Neural crest cell (in vitro differentiated cells): ENCODE measurements around the gene GALNT17. TPM values are rescaled to one million over a fixed set of nuclear protein-coding genes. Genes with fewer than 3 reads are reported as not detected.

Source experiments
- DNase-seq: peaks from one replicate; pipeline ENCODE4 v3.0.0; 2021; ENCODE audit warnings: low read depth, mixed read lengths, low spot score
- H3K27ac Mint-ChIP-seq: one replicate; pipeline ENCODE4 v1.8.0; 2021; ENCODE audit warnings: mild to moderate bottlenecking, mixed read lengths; ENCODE audit not compliant: unreplicated experiment
- H3K27me3 Mint-ChIP-seq: 2 replicates; pipeline ENCODE4 v1.8.0; 2021; ENCODE audit warnings: low read depth, mild to moderate bottlenecking, mixed read lengths
- H3K36me3 Mint-ChIP-seq: 2 replicates; pipeline ENCODE4 v1.8.0; 2021; ENCODE audit warnings: low read depth, mild to moderate bottlenecking, mixed read lengths
- H3K4me1 Mint-ChIP-seq: 2 replicates; pipeline ENCODE4 v1.8.0; 2021; ENCODE audit warnings: mixed read lengths
- H3K4me3 Mint-ChIP-seq: one replicate; pipeline ENCODE4 v1.8.0; 2021; ENCODE audit warnings: mild to moderate bottlenecking, mixed read lengths
- H3K9me3 Mint-ChIP-seq: 2 replicates; pipeline ENCODE4 v1.8.0; 2021; ENCODE audit warnings: mixed read lengths
- CTCF ChIP-seq: fragments of 200-600 bp; sonication (generic); conservative IDR thresholded peaks from 2 replicates; pipeline ENCODE4 v1.5.0; 2021; ENCODE audit warnings: antibody characterized with exemption, mild to moderate bottlenecking
- microRNA-seq: library from miRNA; unstranded; fragments of <30 nt; microRNA quantifications from one replicate; pipeline ENCODE4, GENCODE V29; 2020
- total RNA-seq: library from RNA; stranded (reverse); gene quantifications from 2 replicates; pipeline ENCODE4 v1.2.1, GENCODE V29; 2021

The GALNT17 gene
- total RNA-seq, 1 donor from 2014 or later: 11.0 TPM

- TF ChIP-seq CTCF: no peak
- Mint-ChIP-seq H3K27ac (no peak overlapping the region), H3K4me1 (peaks cover 8% of the 10 kb centered on the region), H3K4me3 (no peak overlapping the region), H3K27me3 (peaks cover 42% of the 10 kb centered on the region), H3K36me3 (peaks cover 8% of the 10 kb centered on the region), H3K9me3 (peaks cover 13% of the 10 kb centered on the region)
- DNase-seq: no peak
Measured at GRCh38 chr7:71754828-71755227, 622.9 kb downstream of the GALNT17 start.

- Mint-ChIP-seq H3K4me1 (no peaks in the 10 kb centered on the region), H3K9me3 (peaks cover 22% of the 10 kb centered on the region), H3K4me3 (no peak overlapping the region), H3K36me3 (peaks cover 13% of the 10 kb centered on the region), H3K27me3 (peaks cover 3% of the 10 kb centered on the region), H3K27ac (no peak overlapping the region)
- no peak for DNase-seq
- no peak for TF ChIP-seq CTCF
Measured at GRCh38 chr7:71761336-71761735, 629.4 kb downstream of the GALNT17 start.

Small RNA genes lying within 50 kb of the gene (microRNA-seq; reads per million reads assigned to microRNA genes)
- gene MIR3914-1: not detected
- gene MIR3914-2: not detected
